Aorta (tissue), 5 donors: ENCODE measurements around the gene SLC49A4. TPM values are rescaled to one million over a fixed set of nuclear protein-coding genes. Genes with fewer than 3 reads are reported as not detected.

Source experiments
- ATAC-seq: fragments of 200-7000 bp; cut with Tn5 transposase; one replicate; pipeline ENCODE4 v1.9.1; 2022; ENCODE audit warnings: moderate library complexity; ENCODE audit not compliant: low FRiP score
- DNase-seq, 2 donors: peaks; one replicate each; pipeline ENCODE4 v3.0.0-alpha.2; 2020
- H3K27ac ChIP-seq, 2 donors: one replicate each; pipeline ENCODE4 v1.5.1; 2013; ENCODE audit warnings: low read length in 2 of 2, mild to moderate bottlenecking in 2 of 2, moderate library complexity in 2 of 2, control low read depth in 1 of 2, inconsistent platforms in 1 of 2, low read depth in 1 of 2
- H3K27me3 ChIP-seq, 2 donors: one replicate each; pipeline ENCODE4 v1.6.1; 2013; ENCODE audit warnings: control low read depth in 1 of 2, low read length in 1 of 2, mild to moderate bottlenecking in 1 of 2, moderate library complexity in 1 of 2; ENCODE audit not compliant: insufficient read depth in 2 of 2, control insufficient read depth in 1 of 2
- H3K36me3 ChIP-seq, 2 donors: one replicate each; pipeline ENCODE4 v1.6.1; 2013; ENCODE audit warnings: control low read depth in 1 of 2, low read length in 1 of 2, mild to moderate bottlenecking in 1 of 2; ENCODE audit not compliant: insufficient read depth in 2 of 2, control insufficient read depth in 1 of 2
- H3K4me1 ChIP-seq, 2 donors: one replicate each; pipeline ENCODE4 v1.6.1; 2013; ENCODE audit warnings: low read length in 2 of 2, control low read depth in 1 of 2, mild to moderate bottlenecking in 1 of 2, moderate library complexity in 1 of 2; ENCODE audit not compliant: insufficient read depth in 2 of 2, control insufficient read depth in 1 of 2
- H3K4me3 ChIP-seq, 2 donors: one replicate each; pipeline ENCODE4 v1.5.1; 2013; ENCODE audit warnings: low read length in 2 of 2, control low read depth in 1 of 2, mild to moderate bottlenecking in 1 of 2
- H3K9me3 ChIP-seq: one replicate; pipeline ENCODE4 v1.6.1; 2013; ENCODE audit warnings: mild to moderate bottlenecking, low read length; ENCODE audit not compliant: control insufficient read depth
- WGBS, 2 donors: extraction: QIAGEN DNeasy Blood & Tissue Kit; methylation state at CpG; one replicate each; pipeline ENCODE4 v1.1.7; 2013; 5-methylcytosine and 5-hydroxymethylcytosine counted together
- intact Hi-C, 2 donors: fragments of 100-400 bp; cut with DNase I; formaldehyde crosslinking; loops; one replicate each; pipeline versions ENCODE4 v1.14.2 to v1.15.0; 2022
- polyA plus RNA-seq, 2 donors: library from polyadenylated mRNA; stranded (reverse); fragments of 200-250 nt; gene quantifications; one replicate each; pipeline ENCODE4 v1.2.3, GENCODE V29; 2013
- total RNA-seq, 2 donors: library from RNA; stranded (reverse); fragmentation: NEBNext Ultra II Directional; extraction: Animal tissue kit (Norgen Biotek cat#: 25700); gene quantifications; one replicate each; pipeline ENCODE4 v1.2.1, GENCODE V29; 2021
- donor health status: healthy with polysubstance abuse.
- donor health status: Bipolar disorder and iron deficiency.
- donor health status: DM: no; HTN: no; CAD: no.
- donor health status: DM: no; HTN: no; CAD: no.
- donor health status: DM: yes; HTN: yes; CAD: no.

The SLC49A4 gene
- total and polyA plus RNA-seq, 4 donors = 3.1 to 13.4 (median 8.6) TPM

DNA sequence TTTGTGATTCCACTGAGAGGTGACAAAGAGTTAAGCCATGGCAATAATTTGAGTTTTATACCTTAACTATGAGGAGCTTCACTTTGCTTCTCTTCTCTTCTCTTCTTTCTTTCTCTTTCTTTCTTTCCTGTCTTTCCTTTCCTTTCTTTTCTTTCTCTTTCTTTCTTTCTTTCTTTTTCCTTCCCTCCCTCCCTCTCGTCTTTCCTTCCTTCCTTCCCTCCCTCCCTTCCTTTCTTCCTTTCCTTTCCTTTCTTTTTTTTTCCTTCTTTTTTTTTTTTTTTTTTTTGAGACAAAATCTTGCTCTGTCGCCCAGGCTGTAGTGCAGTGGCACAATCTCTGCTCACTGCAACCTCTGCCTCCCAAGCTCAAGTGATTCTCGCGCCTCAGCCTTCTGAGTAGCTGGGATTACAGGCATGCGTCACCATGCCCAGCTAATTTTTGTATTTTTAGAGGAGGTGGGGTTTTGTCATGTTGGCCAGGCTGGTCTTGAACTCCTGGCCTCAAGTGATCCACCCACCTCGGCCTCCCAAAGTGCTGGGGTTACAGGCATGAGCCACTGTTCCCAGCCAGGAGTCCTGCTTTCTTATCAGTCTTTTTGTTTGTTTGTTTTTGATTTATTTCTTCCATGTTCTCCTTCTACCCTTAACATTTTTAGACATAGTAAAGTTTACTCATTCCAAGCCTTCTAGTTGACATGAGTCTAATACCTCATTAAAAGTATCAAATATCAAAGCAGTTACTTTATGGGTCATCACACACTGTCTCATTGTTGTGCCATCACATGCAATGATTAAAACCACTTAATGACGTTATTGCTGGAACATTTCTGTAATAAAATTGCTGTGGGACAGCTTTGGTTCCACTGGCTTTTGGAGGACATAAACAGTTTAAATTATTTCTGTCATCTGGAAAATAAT, 29.9 kb downstream of the SLC49A4 start:
- WGBS, 2 donors = 93 to 94% methylated on average over 7 of the region's 7 CpGs
- ATAC-seq (no peak), DNase-seq (no peak)
- intact Hi-C loops = no loop called here
- Histone ChIP-seq H3K9me3 (no peaks in the 10 kb centered on the region), H3K4me3 (no peak overlapping the region), H3K4me1 (no peaks in the 10 kb centered on the region), H3K27me3 (no peaks in the 10 kb centered on the region), H3K36me3 (peaks cover 3 to 4% of the 10 kb centered on the region in 2 donors), H3K27ac (no peak overlapping the region)

DNA sequence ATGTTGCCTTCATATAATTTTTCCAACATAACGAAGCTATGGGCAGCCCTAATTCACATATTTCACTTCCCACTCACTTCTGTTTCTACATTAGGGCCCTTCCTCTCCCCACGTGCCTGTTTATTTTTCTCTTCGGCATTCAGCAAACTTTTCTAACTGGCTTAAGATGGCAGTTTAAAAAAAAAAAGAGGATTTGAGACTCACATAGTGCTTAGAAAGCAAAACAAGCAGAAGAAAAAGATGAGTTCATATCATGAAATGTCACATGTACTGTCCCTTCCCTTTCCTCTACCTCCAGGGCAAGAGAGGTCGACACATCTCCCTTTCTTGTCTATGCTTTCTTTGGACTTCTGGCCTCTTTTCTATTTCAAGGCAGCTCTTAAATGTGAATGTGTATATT, 30.6 kb downstream of the SLC49A4 start:
- Histone ChIP-seq H3K4me3 (no peak overlapping the region), H3K4me1 (no peaks in the 10 kb centered on the region), H3K27me3 (no peaks in the 10 kb centered on the region), H3K9me3 (no peaks in the 10 kb centered on the region), H3K36me3 (peaks cover 3 to 4% of the 10 kb centered on the region in 2 donors), H3K27ac (no peak overlapping the region)
- DNase-seq (no peak), ATAC-seq (no peak)
- 79 to 80% methylated on average over 4 of the region's 4 CpGs for WGBS, 2 donors
- intact Hi-C loops = no loop called here

DNA sequence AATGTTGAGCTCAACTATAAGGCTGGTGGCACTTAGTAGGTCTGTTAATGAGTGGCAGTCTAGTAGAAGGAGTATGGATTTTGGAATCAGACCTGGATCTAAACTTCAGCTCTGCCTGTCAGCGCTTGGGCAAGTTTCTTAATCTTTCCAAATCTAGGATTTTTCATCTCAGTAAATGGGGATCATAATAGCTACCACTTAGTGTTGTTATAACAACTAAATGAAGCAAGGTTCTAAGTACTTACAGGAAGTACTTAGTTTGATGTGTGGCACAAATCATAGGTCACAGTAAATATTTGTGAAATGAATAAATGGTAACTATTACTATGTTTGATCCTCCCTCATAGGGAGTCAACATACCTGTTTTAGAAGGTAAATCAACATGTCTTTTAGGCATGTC, 31.4 kb downstream of the SLC49A4 start:
- ATAC-seq = no peak
- intact Hi-C loops = no loop called here

DNA sequence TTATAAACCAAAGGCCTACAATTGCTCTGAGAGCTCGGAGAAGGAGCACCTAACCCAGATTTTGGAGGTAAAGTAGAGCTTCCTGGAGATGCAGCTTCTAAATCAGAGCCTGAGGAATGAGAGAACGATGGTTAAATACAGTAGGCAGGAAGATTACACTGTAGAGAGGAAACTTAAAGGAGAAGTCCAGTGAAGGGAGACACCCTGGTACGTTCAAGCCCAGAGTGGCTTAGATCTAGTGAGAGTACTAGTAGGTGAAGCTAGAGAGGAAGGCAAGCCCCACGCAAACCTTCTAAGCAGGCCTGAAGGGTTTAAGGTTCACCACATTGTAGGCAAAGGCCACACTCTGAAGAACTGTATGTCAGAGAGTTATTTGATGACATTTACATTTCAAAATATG, 33.4 kb downstream of the SLC49A4 start:
- H3K9me3 ChIP-seq = no peaks in the 10 kb centered on the region
- WGBS, 2 donors = 95 to 96% methylated on average over 4 of the region's 4 CpGs
- no peak overlapping the region for H3K27ac ChIP-seq
- H3K4me1 ChIP-seq = no peaks in the 10 kb centered on the region
- DNase-seq (no peak), ATAC-seq (no peak)
- intact Hi-C loops = no loop called here
- no peaks in the 10 kb centered on the region for H3K27me3 ChIP-seq
- no peak overlapping the region for H3K4me3 ChIP-seq
- peaks cover 2 to 3% of the 10 kb centered on the region in 2 donors for H3K36me3 ChIP-seq

More for the DNA sequence above, 31.4 kb downstream of the SLC49A4 start:
- peaks cover 2 to 3% of the 10 kb centered on the region in 2 donors for H3K36me3 ChIP-seq
- no peak overlapping the region for H3K27ac ChIP-seq
- no peaks in the 10 kb centered on the region for H3K9me3 ChIP-seq
- H3K27me3 ChIP-seq = no peaks in the 10 kb centered on the region
- no peaks in the 10 kb centered on the region for H3K4me1 ChIP-seq
- 97% methylated on average over 1 of the region's 1 CpG for WGBS, 2 donors
- H3K4me3 ChIP-seq = no peak overlapping the region
- DNase-seq = no peak

DNA sequence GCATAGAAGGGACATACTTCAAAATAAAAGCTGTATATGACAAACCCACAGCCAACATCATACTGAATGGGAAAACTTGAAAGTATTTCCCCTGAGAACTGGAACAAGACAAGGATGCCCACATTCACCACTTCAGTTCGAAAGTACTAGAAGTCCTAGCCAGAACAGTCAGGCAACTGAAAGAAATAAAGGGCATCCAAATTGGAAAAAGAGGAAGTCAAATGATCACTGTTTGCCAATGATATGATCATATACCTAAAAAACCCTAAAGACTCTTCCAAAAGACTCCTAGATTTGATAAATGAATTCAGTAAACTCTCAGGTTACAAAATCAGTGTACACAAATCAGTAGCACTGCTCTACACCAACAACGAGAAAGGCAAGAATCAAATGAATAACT, 40.7 kb downstream of the SLC49A4 start:
- no peaks in the 10 kb centered on the region for H3K36me3 ChIP-seq
- no peak overlapping the region for H3K27ac ChIP-seq
- DNase-seq (no peak), ATAC-seq (no peak)
- intact Hi-C loops = no loop called here
- WGBS, 2 donors = 86 to 98% methylated on average over 2 of the region's 2 CpGs
- no peaks in the 10 kb centered on the region for H3K27me3 ChIP-seq
- no peaks in the 10 kb centered on the region for H3K4me1 ChIP-seq
- no peaks in the 10 kb centered on the region for H3K9me3 ChIP-seq
- H3K4me3 ChIP-seq = no peak overlapping the region

DNA sequence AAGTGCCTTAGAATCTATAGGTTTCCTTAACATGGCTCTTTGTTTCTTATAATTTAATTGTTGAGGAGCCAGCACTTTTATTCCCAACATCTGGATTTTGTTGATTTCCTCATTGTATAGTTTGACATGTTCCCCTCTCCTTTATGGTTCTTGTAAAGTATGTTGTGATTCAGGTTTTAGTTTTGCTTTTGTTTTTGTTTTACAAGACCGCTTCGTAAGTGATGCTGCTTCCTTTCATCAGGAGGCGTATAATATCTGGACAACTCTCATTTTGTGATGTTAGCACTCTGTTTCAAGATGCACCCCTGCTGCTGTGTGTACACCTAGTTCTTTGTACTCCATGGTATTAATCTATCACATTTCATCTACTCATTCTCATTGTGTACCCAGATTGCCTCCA, 48.7 kb downstream of the SLC49A4 start:
- no peaks in the 10 kb centered on the region for H3K9me3 ChIP-seq
- H3K36me3 ChIP-seq = peaks cover 0 to 3% of the 10 kb centered on the region in 2 donors
- ATAC-seq = no peak
- no peaks in the 10 kb centered on the region for H3K4me1 ChIP-seq
- no peaks in the 10 kb centered on the region for H3K27me3 ChIP-seq
- H3K4me3 ChIP-seq = no peak overlapping the region
- WGBS, 2 donors = 61 to 64% methylated on average over 3 of the region's 3 CpGs
- no peak overlapping the region for H3K27ac ChIP-seq
- no peak for DNase-seq
- intact Hi-C loops = no loop called here

DNA sequence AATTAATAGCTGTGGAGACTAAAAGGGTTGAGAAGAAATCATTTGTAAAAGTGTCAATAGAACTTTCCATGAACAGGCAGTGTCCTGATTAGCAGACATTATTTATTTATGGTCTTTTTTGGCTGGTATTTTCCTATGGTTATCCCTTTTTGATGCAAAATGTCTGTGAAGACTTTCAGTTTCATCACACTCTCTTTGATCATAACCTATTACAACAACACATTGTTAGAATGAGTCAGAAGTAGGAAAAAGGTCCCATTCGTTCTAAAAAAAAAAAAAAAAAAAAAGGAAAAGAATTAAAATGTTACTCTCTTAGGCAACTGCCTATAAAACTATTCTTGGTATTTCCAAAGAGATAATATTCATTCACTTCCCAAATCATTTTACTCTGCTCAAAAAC, 62.1 kb downstream of the SLC49A4 start:
- Histone ChIP-seq H3K36me3 (peaks cover 0 to 2% of the 10 kb centered on the region in 2 donors), H3K4me1 (no peaks in the 10 kb centered on the region), H3K27me3 (no peaks in the 10 kb centered on the region), H3K27ac (no peak overlapping the region), H3K9me3 (no peaks in the 10 kb centered on the region), H3K4me3 (no peak overlapping the region)
- ATAC-seq = no peak
- no peak for DNase-seq
- 8% methylated on average over 1 of the region's 1 CpG for WGBS, 2 donors
- intact Hi-C loops = no loop called here

DNA sequence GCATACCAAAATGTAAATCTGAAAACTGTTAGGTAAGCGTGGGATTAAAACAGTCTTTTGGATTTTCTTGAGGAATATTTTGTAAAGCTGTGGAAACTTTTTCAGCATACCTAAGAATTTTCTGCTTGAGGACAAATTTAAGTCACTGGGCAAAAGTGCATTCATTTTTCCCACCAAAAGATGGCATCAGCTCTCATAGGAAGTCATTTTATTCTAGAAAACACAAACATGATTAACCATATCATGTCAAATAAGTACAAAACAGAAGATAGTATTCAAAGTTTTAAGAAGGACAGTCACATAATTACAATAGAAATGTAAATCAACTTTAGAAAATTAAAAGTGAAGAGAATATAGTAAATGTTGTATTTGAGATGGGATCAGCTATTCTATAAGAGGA, 63.5 kb downstream of the SLC49A4 start:
- peaks cover 2% of the 10 kb centered on the region in 2 donors for H3K36me3 ChIP-seq
- DNase-seq (no peak), ATAC-seq (no peak)
- H3K9me3 ChIP-seq = no peaks in the 10 kb centered on the region
- no peak overlapping the region for H3K27ac ChIP-seq
- WGBS, 2 donors = 27 to 32% methylated on average over 1 of the region's 1 CpG
- H3K27me3 ChIP-seq = no peaks in the 10 kb centered on the region
- intact Hi-C loops = no loop called here
- no peak overlapping the region for H3K4me3 ChIP-seq
- H3K4me1 ChIP-seq = no peaks in the 10 kb centered on the region
